Subcutaneous adipose tissue (tissue), 4 donors: ENCODE results near the gene AK2. TPM values are rescaled to one million over a fixed set of nuclear protein-coding genes. Genes with fewer than 3 reads are reported as not detected.

ENCODE experiments used
- CTCF ChIP-seq: fragments of 450-650 bp; IDR thresholded peaks from one replicate; pipeline ENCODE4 v1.5.1; 2016; ENCODE audit warnings: low read depth, mild to moderate bottlenecking, control low read depth, antibody characterized with exemption, moderate library complexity
- total RNA-seq, 4 donors: library from RNA; depleted of rRNA; stranded (reverse); fragments of >200 nt; gene quantifications; one replicate each; pipeline ENCODE4 v1.1.0, GENCODE V29; 2016

The AK2 gene
- 100 to 1,000 TPM; 101 to 251 (median 194) TPM for total RNA-seq

GRCh38 chr1:33036526-33037503, at the start of gene AK2:
AK2 (minus strand) TSS chr1:33036883; CDS start chr1:33036828, 55 bp downstream.
- no peak for TF ChIP-seq CTCF

- TF ChIP-seq CTCF, result no peak
Observed at GRCh38 chr1:33086384-33086850, 49.7 kb upstream of the AK2 start.

- no peak for TF ChIP-seq CTCF
Observed at GRCh38 chr1:33085332-33085731, 48.6 kb upstream of the AK2 start.

GRCh38 chr1:33082575-33083108, 46.0 kb upstream of the AK2 start:
- TF ChIP-seq CTCF, result no peak

GRCh38 chr1:33081554-33082305, 45.0 kb upstream of the AK2 start:
- TF ChIP-seq CTCF, result no peak

GRCh38 chr1:33080885-33081553, 44.3 kb upstream of the AK2 start, which contains the start of gene AZIN2:
AZIN2 (plus strand) TSS chr1:33081153; CDS start chr1:33082250, 1,097 bp downstream.
- TF ChIP-seq CTCF, result no peak
